GM12878 (cell line): ENCODE results near the gene LIN7A. TPM values are rescaled to one million over a fixed set of nuclear protein-coding genes. Genes with fewer than 3 reads are reported as not detected.

Source experiments
- ATAC-seq: fragments of 200-7000 bp; cut with Tn5 transposase; 3 replicates; pipeline ENCODE4 v1.9.1; 2020; ENCODE audit warnings: mild to moderate bottlenecking, moderate library complexity
- BruUV-seq: library from RNA; stranded (reverse); fragments of 400-500 nt; replicated peaks from 2 replicates; lab custom pipeline; 2021; lab: Mats Ljungman, UMichigan
- CTCF ChIA-PET: fragments of 300-600 bp; sonication (Branson Sonifier 250); formaldehyde crosslinking; extraction: SDS; loops from one replicate; lab custom pipeline; 2021; ENCODE audit warnings: inconsistent platforms; lab: Yijun Ruan, JAX
- POLR2A ChIA-PET: fragments of 350-600 bp; formaldehyde crosslinking; extraction: SDS; loops from one replicate; lab custom pipeline; 2021; ENCODE audit warnings: inconsistent platforms; lab: Charles Lee
- RAD21 ChIA-PET: fragments of 300-600 bp; sonication (Branson Sonifier 250); formaldehyde crosslinking; loops from one replicate; lab custom pipeline; 2023; ENCODE audit warnings: antibody characterized with exemption; ENCODE audit not compliant: unreplicated experiment; lab: Charles Lee
- SMC1A ChIA-PET: fragments of 300-600 bp; sonication (Branson Sonifier 250); formaldehyde crosslinking; loops from one replicate; lab custom pipeline; 2023; ENCODE audit not compliant: unreplicated experiment, uncharacterized antibody; lab: Charles Lee
- DNase-seq: peaks from one replicate; pipeline ENCODE4 v3.0.0-alpha.2; 2011; ENCODE audit warnings: low read depth, low spot score
- FAIRE-seq: peaks from 3 replicates; lab custom pipeline; 2011; peaks lifted over from hg19 to GRCh38; lab: Jason Lieb, UNC
- H2AFZ ChIP-seq: 2 replicates; pipeline ENCODE4 v1.6.0; 2011; ENCODE audit warnings: low read depth, low read length, control low read depth; ENCODE audit not compliant: control insufficient read depth
- H3K27ac ChIP-seq: 2 replicates; pipeline ENCODE4 v1.5.1; 2011; ENCODE audit warnings: control low read depth; ENCODE audit not compliant: control insufficient read depth, insufficient read depth
- H3K27me3 ChIP-seq, 2 experiments: replicated peaks in 1 of 2; 2 replicates each; pipeline versions ENCODE4 v1.6.0 to v1.6.1; 2011; ENCODE audit warnings: low read length in 1 of 2; ENCODE audit not compliant: control insufficient read depth in 2 of 2, insufficient read depth in 2 of 2
- H3K36me3 ChIP-seq, 2 experiments: 2 replicates each; pipeline ENCODE4 v1.5.1; 2011; ENCODE audit warnings: low read length in 1 of 2; ENCODE audit not compliant: control insufficient read depth in 2 of 2, insufficient read depth in 2 of 2
- H3K4me1 ChIP-seq: 2 replicates; pipeline ENCODE4 v1.6.1; 2011; ENCODE audit warnings: mild to moderate bottlenecking, low read length, moderate library complexity, mixed read lengths; ENCODE audit not compliant: control insufficient read depth, insufficient read depth
- H3K4me2 ChIP-seq: 2 replicates; pipeline ENCODE4 v1.6.0; 2011; ENCODE audit warnings: control low read depth; ENCODE audit not compliant: control insufficient read depth, insufficient read depth
- H3K4me3 ChIP-seq: fragments of 200-600 bp; sonication (generic); 2 replicates; pipeline ENCODE4 v1.5.1; 2016
- H3K79me2 ChIP-seq: 2 replicates; pipeline ENCODE4 v1.6.0; 2011; ENCODE audit warnings: low read length; ENCODE audit not compliant: control insufficient read depth, insufficient read depth
- H3K9ac ChIP-seq: 2 replicates; pipeline ENCODE4 v1.8.0; 2011; ENCODE audit warnings: low read length, control low read depth, mixed read lengths; ENCODE audit not compliant: control insufficient read depth, insufficient read depth
- H3K9me3 ChIP-seq: replicated peaks from 3 replicates; pipeline ENCODE4 v1.5.1; 2011; ENCODE audit warnings: mild to moderate bottlenecking, low read length; ENCODE audit not compliant: control insufficient read depth, insufficient read depth
- H4K20me1 ChIP-seq: 2 replicates; pipeline ENCODE4 v1.6.0; 2011; ENCODE audit not compliant: control insufficient read depth, insufficient read depth
- BACH1 ChIP-seq: fragments of 450-650 bp; IDR thresholded peaks from 2 replicates; pipeline ENCODE4 v1.6.1; 2017; ENCODE audit warnings: mild to moderate bottlenecking, borderline replicate concordance
- CHD1 ChIP-seq: IDR thresholded peaks from 2 replicates; pipeline ENCODE4 v1.6.1; 2012; ENCODE audit warnings: low read depth, low read length, improper control_type of control experiment
- EED ChIP-seq: sonication (generic); IDR thresholded peaks from 2 replicates; pipeline ENCODE4 v1.6.1; 2016; ENCODE audit warnings: antibody characterized with exemption, low read depth
- EP300 ChIP-seq, 2 experiments: fragments of 150-350 bp in 1 of 2; IDR thresholded peaks; 2 replicates each; pipeline ENCODE4 v1.6.1; 2011 to 2012; ENCODE audit warnings: low read depth in 2 of 2, low read length in 2 of 2, borderline replicate concordance in 1 of 2, improper control_type of control experiment in 1 of 2, inconsistent platforms in 1 of 2; ENCODE audit not compliant: control insufficient read depth in 1 of 2
- HDAC6 ChIP-seq: fragments of 200-600 bp; sonication (generic); IDR thresholded peaks from one replicate; pipeline ENCODE4 v1.8.0; 2017; ENCODE audit warnings: antibody characterized with exemption; ENCODE audit not compliant: unreplicated experiment
- LARP7 ChIP-seq: fragments of 450-650 bp; IDR thresholded peaks from 2 replicates; pipeline ENCODE4 v1.6.1; 2017; ENCODE audit warnings: mild to moderate bottlenecking
- MTA2 ChIP-seq: fragments of 450-650 bp; IDR thresholded peaks from 2 replicates; pipeline ENCODE4 v1.6.1; 2016; ENCODE audit warnings: low read depth, mild to moderate bottlenecking, moderate library complexity
- NFYA ChIP-seq: IDR thresholded peaks from 2 replicates; pipeline ENCODE4 v1.6.1; 2011; ENCODE audit warnings: low read depth, mild to moderate bottlenecking, low read length, improper control_type of control experiment, borderline replicate concordance
- POLR2A ChIP-seq: IDR thresholded peaks from 2 replicates; pipeline ENCODE4 v1.6.1; 2011; ENCODE audit warnings: low read depth, mild to moderate bottlenecking, low read length
- POLR2AphosphoS2 ChIP-seq: IDR thresholded peaks from 2 replicates; pipeline ENCODE4 v1.6.1; 2011; ENCODE audit warnings: low read depth, mild to moderate bottlenecking, low read length, improper control_type of control experiment, moderate library complexity
- RB1 ChIP-seq: fragments of 450-650 bp; formaldehyde crosslinking; IDR thresholded peaks from 2 replicates; pipeline ENCODE4 v1.6.1; 2017; ENCODE audit warnings: mild to moderate bottlenecking, borderline replicate concordance
- RCOR1 ChIP-seq: conservative IDR thresholded peaks from 2 replicates; pipeline ENCODE4 v1.6.1; 2012; ENCODE audit warnings: low read depth, low read length, improper control_type of control experiment
- TAF1 ChIP-seq: IDR thresholded peaks from 2 replicates; pipeline ENCODE4 v1.6.1; 2011; ENCODE audit warnings: mild to moderate bottlenecking, low read depth, low read length, borderline replicate concordance
- TCF12 ChIP-seq: IDR thresholded peaks from 2 replicates; pipeline ENCODE4 v1.6.1; 2011; ENCODE audit warnings: low read depth, mild to moderate bottlenecking, low read length
- YBX1 ChIP-seq: fragments of 450-650 bp; IDR thresholded peaks from 2 replicates; pipeline ENCODE4 v1.6.1; 2016; ENCODE audit warnings: antibody characterized with exemption
- ZNF24 ChIP-seq: fragments of 450-650 bp; IDR thresholded peaks from 2 replicates; pipeline ENCODE4 v1.6.1; 2017; ENCODE audit warnings: antibody characterized with exemption, mild to moderate bottlenecking
- WGBS: methylation state at CpG from one replicate; pipeline ENCODE4 v1.1.6; 2016; ENCODE audit warnings: low lambda C conversion rate; ENCODE audit not compliant: insufficient replicate concordance, insufficient coverage; ENCODE audit errors: missing lambda C conversion rate; 5-methylcytosine and 5-hydroxymethylcytosine counted together
- in situ Hi-C: fragments of 300-500 bp; cut with MboI; formaldehyde crosslinking; loops from 9 replicates; pipeline ENCODE4 v1.14.3; 2018; ENCODE audit warnings: mixed read lengths
- intact Hi-C: fragments of 100-400 bp; cut with micrococcal nuclease; formaldehyde crosslinking; loops from one replicate; pipeline ENCODE4 v1.14.2; 2022; ENCODE audit not compliant: unreplicated experiment
- polyA plus RNA-seq, 11 experiments: library from polyadenylated mRNA; depleted of rRNA in 4 of 11; unstranded in 6 of 11; stranded (reverse) in 5 of 11; fragments of >200 nt; fragmentation: Nextera tagmentation in 4 of 11; fragmentation: Illumina TruSeq in 1 of 11; extraction: Ambion mirVana in 4 of 11; extraction: Trizol in 1 of 11; gene quantifications; 1 replicate in 1 of 11; 2 replicates in 10 of 11; pipeline versions ENCODE4 v1.2.1 to v1.2.3, GENCODE V29; 2011 to 2016; ENCODE audit warnings: inconsistent platforms in 2 of 11, missing spikeins in 2 of 11, low read depth in 1 of 11
- total RNA-seq, 4 experiments: library from RNA; depleted of rRNA in 3 of 4; stranded (reverse); fragments of >200 nt in 3 of 4; fragmentation: Illumina TruSeq in 1 of 4; extraction: Trizol in 1 of 4; gene quantifications; 2 replicates each; pipeline versions ENCODE4 v1.2.1 to v1.2.3, GENCODE V29; 2013 to 2021
- TF ChIP-seq, protein P1 (sequence below): fragments of 450-650 bp; IDR thresholded peaks from 2 replicates; pipeline ENCODE4 v1.6.1; 2017; ENCODE audit warnings: mild to moderate bottlenecking, moderate library complexity
- TF ChIP-seq, protein P2 (sequence below): IDR thresholded peaks from 2 replicates; pipeline ENCODE4 v1.6.1; 2011; ENCODE audit warnings: low read depth, mild to moderate bottlenecking, low read length, moderate library complexity, borderline replicate concordance; ENCODE audit errors: extremely low read depth
- TF ChIP-seq, protein P3 (sequence below): fragments of 450-650 bp; formaldehyde crosslinking; IDR thresholded peaks from 2 replicates; pipeline ENCODE4 v1.4.0; 2020; ENCODE audit warnings: mild to moderate bottlenecking, moderate library complexity

The LIN7A gene
- total and polyA plus RNA-seq, 10 of the 15 experiments (the other 5 are each of a cell fraction or from before 2014, with no cell fraction given) = 0.04 to 0.93 (median 0.35) TPM; not detected in 1

DNA sequence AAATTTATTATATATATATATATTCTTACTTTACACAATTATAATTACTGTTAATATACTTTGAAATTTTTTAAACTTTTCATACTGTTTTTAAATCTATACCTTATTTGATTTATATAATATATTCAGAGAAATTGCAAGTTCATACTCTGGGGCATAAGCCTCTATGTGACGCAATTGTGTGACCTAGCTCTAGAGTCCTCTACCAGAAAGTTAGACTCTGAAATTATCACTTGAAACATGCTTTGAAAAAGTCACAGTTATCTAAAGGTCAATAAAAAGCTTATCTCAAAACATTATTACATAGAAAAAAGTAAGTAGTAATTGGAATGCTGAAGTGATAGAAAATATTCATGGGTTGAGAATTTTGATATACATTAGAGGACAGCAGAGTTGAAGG lies 93.8 kb downstream of the LIN7A start:
- H3K4me1 ChIP-seq = no peaks in the 10 kb centered on the region
- no peak overlapping the region for H2AFZ ChIP-seq
- no peak for ATAC-seq
- ChIA-PET CTCF (interaction anchor here (0.6 to 1.0 kb wide), 2 partner anchors 37 to 72 kb away, joined by 3 read pairs; no protein-coding TSS in a partner anchor), RAD21 (no interaction called here), POLR2A (no interaction called here), SMC1A (interaction anchor here (0.6 to 1.2 kb wide), 2 partner anchors 9 to 546 kb away, joined by 3 to 4 read pairs; no protein-coding TSS in a partner anchor)
- intact Hi-C loops = no loop called here
- H3K27me3 ChIP-seq = no peaks in the 10 kb centered on the region
- FAIRE-seq = no peak
- no peaks in the 10 kb centered on the region for H3K79me2 ChIP-seq
- in situ Hi-C loops = no loop called here
- H3K27ac ChIP-seq = no peak overlapping the region
- H3K4me2 ChIP-seq = no peak overlapping the region
- no peak for DNase-seq
- TF ChIP-seq, protein P1, sequence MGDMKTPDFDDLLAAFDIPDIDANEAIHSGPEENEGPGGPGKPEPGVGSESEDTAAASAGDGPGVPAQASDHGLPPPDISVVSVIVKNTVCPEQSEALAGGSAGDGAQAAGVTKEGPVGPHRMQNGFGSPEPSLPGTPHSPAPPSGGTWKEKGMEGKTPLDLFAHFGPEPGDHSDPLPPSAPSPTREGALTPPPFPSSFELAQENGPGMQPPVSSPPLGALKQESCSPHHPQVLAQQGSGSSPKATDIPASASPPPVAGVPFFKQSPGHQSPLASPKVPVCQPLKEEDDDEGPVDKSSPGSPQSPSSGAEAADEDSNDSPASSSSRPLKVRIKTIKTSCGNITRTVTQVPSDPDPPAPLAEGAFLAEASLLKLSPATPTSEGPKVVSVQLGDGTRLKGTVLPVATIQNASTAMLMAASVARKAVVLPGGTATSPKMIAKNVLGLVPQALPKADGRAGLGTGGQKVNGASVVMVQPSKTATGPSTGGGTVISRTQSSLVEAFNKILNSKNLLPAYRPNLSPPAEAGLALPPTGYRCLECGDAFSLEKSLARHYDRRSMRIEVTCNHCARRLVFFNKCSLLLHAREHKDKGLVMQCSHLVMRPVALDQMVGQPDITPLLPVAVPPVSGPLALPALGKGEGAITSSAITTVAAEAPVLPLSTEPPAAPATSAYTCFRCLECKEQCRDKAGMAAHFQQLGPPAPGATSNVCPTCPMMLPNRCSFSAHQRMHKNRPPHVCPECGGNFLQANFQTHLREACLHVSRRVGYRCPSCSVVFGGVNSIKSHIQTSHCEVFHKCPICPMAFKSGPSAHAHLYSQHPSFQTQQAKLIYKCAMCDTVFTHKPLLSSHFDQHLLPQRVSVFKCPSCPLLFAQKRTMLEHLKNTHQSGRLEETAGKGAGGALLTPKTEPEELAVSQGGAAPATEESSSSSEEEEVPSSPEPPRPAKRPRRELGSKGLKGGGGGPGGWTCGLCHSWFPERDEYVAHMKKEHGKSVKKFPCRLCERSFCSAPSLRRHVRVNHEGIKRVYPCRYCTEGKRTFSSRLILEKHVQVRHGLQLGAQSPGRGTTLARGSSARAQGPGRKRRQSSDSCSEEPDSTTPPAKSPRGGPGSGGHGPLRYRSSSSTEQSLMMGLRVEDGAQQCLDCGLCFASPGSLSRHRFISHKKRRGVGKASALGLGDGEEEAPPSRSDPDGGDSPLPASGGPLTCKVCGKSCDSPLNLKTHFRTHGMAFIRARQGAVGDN = no peak
- TF ChIP-seq RCOR1 (no peak), NFYA (no peak), TCF12 (no peak), ZNF24 (no peak), EED (no peak), POLR2AphosphoS2 (no peak), RB1 (no peak), YBX1 (no peak), HDAC6 (no peak), BACH1 (no peak), MTA2 (no peak), TAF1 (no peak), CHD1 (no peak), EP300 (IDR thresholded peaks at IDR 0.05; ENCODE audit: borderline replicate concordance in 1 of 2, control insufficient read depth in 1 of 2, low read depth in 2 of 2, low read length in 2 of 2) (no peak), POLR2A (no peak), LARP7 (no peak)
- TF ChIP-seq, protein P2, sequence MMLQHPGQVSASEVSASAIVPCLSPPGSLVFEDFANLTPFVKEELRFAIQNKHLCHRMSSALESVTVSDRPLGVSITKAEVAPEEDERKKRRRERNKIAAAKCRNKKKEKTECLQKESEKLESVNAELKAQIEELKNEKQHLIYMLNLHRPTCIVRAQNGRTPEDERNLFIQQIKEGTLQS = no peak
- TF ChIP-seq, protein P3, sequence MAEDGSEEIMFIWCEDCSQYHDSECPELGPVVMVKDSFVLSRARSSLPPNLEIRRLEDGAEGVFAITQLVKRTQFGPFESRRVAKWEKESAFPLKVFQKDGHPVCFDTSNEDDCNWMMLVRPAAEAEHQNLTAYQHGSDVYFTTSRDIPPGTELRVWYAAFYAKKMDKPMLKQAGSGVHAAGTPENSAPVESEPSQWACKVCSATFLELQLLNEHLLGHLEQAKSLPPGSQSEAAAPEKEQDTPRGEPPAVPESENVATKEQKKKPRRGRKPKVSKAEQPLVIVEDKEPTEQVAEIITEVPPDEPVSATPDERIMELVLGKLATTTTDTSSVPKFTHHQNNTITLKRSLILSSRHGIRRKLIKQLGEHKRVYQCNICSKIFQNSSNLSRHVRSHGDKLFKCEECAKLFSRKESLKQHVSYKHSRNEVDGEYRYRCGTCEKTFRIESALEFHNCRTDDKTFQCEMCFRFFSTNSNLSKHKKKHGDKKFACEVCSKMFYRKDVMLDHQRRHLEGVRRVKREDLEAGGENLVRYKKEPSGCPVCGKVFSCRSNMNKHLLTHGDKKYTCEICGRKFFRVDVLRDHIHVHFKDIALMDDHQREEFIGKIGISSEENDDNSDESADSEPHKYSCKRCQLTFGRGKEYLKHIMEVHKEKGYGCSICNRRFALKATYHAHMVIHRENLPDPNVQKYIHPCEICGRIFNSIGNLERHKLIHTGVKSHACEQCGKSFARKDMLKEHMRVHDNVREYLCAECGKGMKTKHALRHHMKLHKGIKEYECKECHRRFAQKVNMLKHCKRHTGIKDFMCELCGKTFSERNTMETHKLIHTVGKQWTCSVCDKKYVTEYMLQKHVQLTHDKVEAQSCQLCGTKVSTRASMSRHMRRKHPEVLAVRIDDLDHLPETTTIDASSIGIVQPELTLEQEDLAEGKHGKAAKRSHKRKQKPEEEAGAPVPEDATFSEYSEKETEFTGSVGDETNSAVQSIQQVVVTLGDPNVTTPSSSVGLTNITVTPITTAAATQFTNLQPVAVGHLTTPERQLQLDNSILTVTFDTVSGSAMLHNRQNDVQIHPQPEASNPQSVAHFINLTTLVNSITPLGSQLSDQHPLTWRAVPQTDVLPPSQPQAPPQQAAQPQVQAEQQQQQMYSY (CRISPR knock-in tag) = no peak
- H4K20me1 ChIP-seq = no peaks in the 10 kb centered on the region
- no peaks in the 10 kb centered on the region for H3K36me3 ChIP-seq
- no peak overlapping the region for H3K4me3 ChIP-seq
- H3K9me3 ChIP-seq = no peaks in the 10 kb centered on the region
- WGBS = 96% methylated on average over 1 of the region's 1 CpG
- no peak overlapping the region for H3K9ac ChIP-seq
- BruUV-seq = no TSS peak
